A549 (cell line): ENCODE measurements around the gene HPGDS. TPM values are rescaled to one million over a fixed set of nuclear protein-coding genes. Genes with fewer than 3 reads are reported as not detected.

Experiments
- ATAC-seq, 2 experiments: fragments of 200-7000 bp in 1 of 2; fragments of >200 bp in 1 of 2; cut with Nextera tagmentation in 1 of 2; cut with Tn5 transposase in 1 of 2; 3 replicates each; pipeline versions ENCODE4 v1.8.0 to v1.9.1; 2018 to 2020; ENCODE audit warnings: mild to moderate bottlenecking in 1 of 2, moderate library complexity in 1 of 2
- CTCF ChIA-PET: fragments of 300-600 bp; sonication (Branson Sonifier 250); formaldehyde crosslinking; extraction: SDS; loops from one replicate; lab custom pipeline; 2021; ENCODE audit warnings: antibody characterized with exemption, inconsistent platforms; lab: Yijun Ruan, JAX
- POLR2A ChIA-PET: fragments of 350-600 bp; formaldehyde crosslinking; extraction: SDS; loops from one replicate; lab custom pipeline; 2021; ENCODE audit warnings: antibody characterized with exemption, inconsistent platforms; lab: Yijun Ruan, JAX
- DNase-seq, 2 experiments: peaks; one replicate each; pipeline versions ENCODE4 v3.0.0 to v3.0.0-alpha.2; 2011 to 2016; ENCODE audit warnings: low read depth in 1 of 2, low spot score in 1 of 2
- FAIRE-seq: peaks from 2 replicates; lab custom pipeline; 2011; peaks lifted over from hg19 to GRCh38; lab: Jason Lieb, UNC
- H3K27ac ChIP-seq, 2 experiments: fragments of >200 bp; sonication (Bioruptor Twin); formaldehyde crosslinking; 3 replicates each; pipeline ENCODE4 v1.5.1; 2016 to 2017
- H3K4me1 ChIP-seq: fragments of >200 bp; sonication (Bioruptor Twin); formaldehyde crosslinking; 3 replicates; pipeline ENCODE4 v1.6.1; 2016
- H3K4me2 ChIP-seq: fragments of >200 bp; sonication (Bioruptor Twin); formaldehyde crosslinking; 3 replicates; pipeline ENCODE4 v1.6.1; 2016
- H3K4me3 ChIP-seq: fragments of >200 bp; sonication (Bioruptor Twin); formaldehyde crosslinking; 3 replicates; pipeline ENCODE4 v1.5.1; 2016
- H3K9me3 ChIP-seq: fragments of >200 bp; sonication (Bioruptor Twin); formaldehyde crosslinking; 3 replicates; pipeline ENCODE4 v1.6.1; 2016
- ATOH8 ChIP-seq: fragments of 250-450 bp; sonication (Bioruptor Pico); IDR thresholded peaks from 2 replicates; pipeline ENCODE4 v1.5.0; 2020; ENCODE audit warnings: low read depth, mild to moderate bottlenecking, moderate library complexity
- BHLHE40 ChIP-seq: IDR thresholded peaks from 2 replicates; pipeline ENCODE4 v1.6.1; 2012; ENCODE audit warnings: low read depth, low read length, inconsistent platforms
- CBX2 ChIP-seq: fragments of 200-600 bp; sonication (generic); IDR thresholded peaks from 2 replicates; pipeline ENCODE4 v1.6.1; 2016; ENCODE audit warnings: low read depth, mild to moderate bottlenecking, borderline replicate concordance
- CHD4 ChIP-seq: fragments of 200-600 bp; sonication (generic); IDR thresholded peaks from 2 replicates; pipeline ENCODE4 v1.6.1; 2016; ENCODE audit warnings: antibody characterized with exemption, mild to moderate bottlenecking, borderline replicate concordance
- CTCF ChIP-seq: fragments of >200 bp; sonication (Bioruptor Twin); formaldehyde crosslinking; IDR thresholded peaks from 3 replicates; pipeline ENCODE4 v1.5.1; 2016
- ELK1 ChIP-seq: fragments of 150-350 bp; IDR thresholded peaks from 2 replicates; pipeline ENCODE4 v1.6.1; 2014; ENCODE audit warnings: low read depth, mild to moderate bottlenecking, low read length
- FOSB ChIP-seq: fragments of 250-450 bp; sonication (Bioruptor Pico); IDR thresholded peaks from 2 replicates; pipeline ENCODE4 v1.5.0; 2020; ENCODE audit warnings: mild to moderate bottlenecking, moderate library complexity
- GATA3 ChIP-seq: IDR thresholded peaks from 2 replicates; pipeline ENCODE4 v1.6.1; 2012; ENCODE audit warnings: borderline replicate concordance
- HDAC2 ChIP-seq: fragments of 200-600 bp; sonication (generic); IDR thresholded peaks from 2 replicates; pipeline ENCODE4 v1.6.1; 2016
- HES2 ChIP-seq: fragments of >200 bp; sonication (Bioruptor Twin); formaldehyde crosslinking; IDR thresholded peaks from 2 replicates; pipeline ENCODE4 v1.6.1; 2016
- HMGXB4 ChIP-seq: fragments of 250-450 bp; sonication (Bioruptor Pico); IDR thresholded peaks from 2 replicates; pipeline ENCODE4 v1.5.0; 2021; ENCODE audit warnings: mild to moderate bottlenecking, moderate library complexity, borderline replicate concordance
- HOXB13 ChIP-seq: fragments of 250-450 bp; sonication (Bioruptor Pico); IDR thresholded peaks from 2 replicates; pipeline ENCODE4 v1.5.0; 2020; ENCODE audit warnings: low read depth, mild to moderate bottlenecking, moderate library complexity
- JUNB ChIP-seq: fragments of >200 bp; sonication (Bioruptor Twin); formaldehyde crosslinking; IDR thresholded peaks from 2 replicates; pipeline ENCODE4 v1.6.1; 2016
- KDM1A ChIP-seq: fragments of 200-600 bp; sonication (generic); IDR thresholded peaks from 2 replicates; pipeline ENCODE4 v1.6.1; 2016; ENCODE audit warnings: low read depth, mild to moderate bottlenecking
- MAZ ChIP-seq: fragments of 150-350 bp; IDR thresholded peaks from 2 replicates; pipeline ENCODE4 v1.6.1; 2014; ENCODE audit warnings: antibody characterized with exemption, low read depth, low read length, borderline replicate concordance
- NFE2L2 ChIP-seq: fragments of 150-350 bp; conservative IDR thresholded peaks from 2 replicates; pipeline ENCODE4 v1.6.1; 2014; ENCODE audit warnings: low read length
- PHF8 ChIP-seq: fragments of 200-600 bp; sonication (generic); IDR thresholded peaks from 2 replicates; pipeline ENCODE4 v1.6.1; 2016; ENCODE audit warnings: low read depth, mild to moderate bottlenecking, antibody characterized with exemption, moderate library complexity, borderline replicate concordance
- POLR2A ChIP-seq: IDR thresholded peaks from 2 replicates; pipeline ENCODE4 v1.6.1; 2012; ENCODE audit warnings: mild to moderate bottlenecking, low read length
- POLR2AphosphoS2 ChIP-seq: conservative IDR thresholded peaks from 2 replicates; pipeline ENCODE4 v1.6.1; 2012; ENCODE audit warnings: low read length, improper control_type of control experiment, inconsistent platforms
- RARB ChIP-seq: fragments of 250-450 bp; sonication (Bioruptor Pico); IDR thresholded peaks from 2 replicates; pipeline ENCODE4 v1.8.0; 2021; ENCODE audit warnings: mild to moderate bottlenecking, moderate library complexity
- RCOR1 ChIP-seq: fragments of 150-350 bp; IDR thresholded peaks from 2 replicates; pipeline ENCODE4 v1.6.1; 2014; ENCODE audit warnings: antibody characterized with exemption, low read length, low read depth
- REST ChIP-seq: fragments of 200-600 bp; sonication (generic); IDR thresholded peaks from 2 replicates; pipeline ENCODE4 v1.6.1; 2016; ENCODE audit warnings: antibody characterized with exemption, mild to moderate bottlenecking, moderate library complexity
- SMC3 ChIP-seq: fragments of >200 bp; sonication (Bioruptor Twin); formaldehyde crosslinking; IDR thresholded peaks from 3 replicates; pipeline ENCODE4 v1.6.1; 2018; ENCODE audit warnings: inconsistent platforms
- ZNF302 ChIP-seq: fragments of 250-450 bp; sonication (Bioruptor Pico); IDR thresholded peaks from 2 replicates; pipeline ENCODE4 v1.9.0; 2021; ENCODE audit warnings: inconsistent platforms, mild to moderate bottlenecking, moderate library complexity
- ZSCAN20 ChIP-seq: fragments of 250-450 bp; sonication (Bioruptor Pico); IDR thresholded peaks from 2 replicates; pipeline ENCODE4 v1.8.0; 2022; ENCODE audit warnings: mild to moderate bottlenecking, moderate library complexity
- WGBS: methylation state at CpG from one replicate; pipeline ENCODE4 v1.1.6; 2017; ENCODE audit errors: missing lambda C conversion rate; 5-methylcytosine and 5-hydroxymethylcytosine counted together
- polyA plus RNA-seq, 4 experiments: library from polyadenylated mRNA; depleted of rRNA in 3 of 4; stranded (reverse); fragments of >200 nt; fragmentation: RNase III in 1 of 4; extraction: RNeasy Plus Mini Kit Qiagen cat#74134 plus additional on column Dnase treatment in 1 of 4; gene quantifications; 2 replicates in 3 of 4; 3 replicates in 1 of 4; pipeline ENCODE4 v1.2.3, GENCODE V29; 2011 to 2017

Gene HPGDS
- polyA plus RNA-seq, 2 of the 4 experiments (the other 2 are of a cell fraction): not detected

GRCh38 chr4:94370533-94371254 lies 28.1 kb upstream of the HPGDS start:
- FAIRE-seq (no peak), DNase-seq (no peak), ATAC-seq (no peak)
- ChIA-PET POLR2A (no interaction called here), CTCF (no interaction called here)
- no peak overlapping the region for H3K27ac ChIP-seq
- H3K9me3 ChIP-seq: no peaks in the 10 kb centered on the region
- H3K4me3 ChIP-seq: no peak overlapping the region
- H3K4me2 ChIP-seq: no peak overlapping the region
- H3K4me1 ChIP-seq: no peaks in the 10 kb centered on the region
- TF ChIP-seq ZNF302 (CRISPR knock-in tag) (no peak), ELK1 (no peak), FOSB (CRISPR knock-in tag) (no peak), POLR2A (no peak), HDAC2 (no peak), SMC3 (no peak), MAZ (no peak), RCOR1 (no peak), POLR2AphosphoS2 (no peak), CHD4 (no peak), RARB (CRISPR knock-in tag) (no peak), PHF8 (no peak), REST (no peak), HES2 (no peak), NFE2L2 (no peak), JUNB (no peak)
- WGBS: 82% methylated on average over 6 of the region's 6 CpGs

- DNase-seq: no peak
- H3K4me1 ChIP-seq: no peaks in the 10 kb centered on the region
- no peak for FAIRE-seq
- no peak overlapping the region for H3K4me3 ChIP-seq
- WGBS: 76% methylated on average over 2 of the region's 2 CpGs
- no peak for ATAC-seq
- ChIA-PET CTCF (no interaction called here), POLR2A (no interaction called here)
- H3K9me3 ChIP-seq: no peaks in the 10 kb centered on the region
- H3K27ac ChIP-seq: no peak overlapping the region
- no peak overlapping the region for H3K4me2 ChIP-seq
- no peak for TF ChIP-seq CTCF
- no peak for TF ChIP-seq KDM1A
- no peak for TF ChIP-seq HMGXB4 (CRISPR knock-in tag)
- no peak for TF ChIP-seq ZSCAN20 (CRISPR knock-in tag)
- TF ChIP-seq HOXB13 (CRISPR knock-in tag): no peak
- no peak for TF ChIP-seq CBX2
- TF ChIP-seq ATOH8: no peak
- TF ChIP-seq HDAC2: no peak
- TF ChIP-seq GATA3: no peak
- TF ChIP-seq BHLHE40: no peak
- TF ChIP-seq POLR2A: no peak
- no peak for TF ChIP-seq NFE2L2
These were observed 26.4 kb upstream of the HPGDS start for GRCh38 chr4:94369046-94369445.
